Pancreas (tissue), 10 donors: ENCODE measurements around the gene MPDZ. TPM values are rescaled to one million over a fixed set of nuclear protein-coding genes. Genes with fewer than 3 reads are reported as not detected.

ENCODE experiments used
- ATAC-seq, 4 donors: fragments of 200-7000 bp; cut with Tn5 transposase; one replicate each; pipeline versions ENCODE4 v1.8.0 to v1.9.1; 2020; ENCODE audit warnings: mild to moderate bottlenecking in 4 of 4, moderate library complexity in 4 of 4
- DNase-seq, 6 donors: peaks; one replicate each; pipeline ENCODE4 v3.0.0-alpha.2; 2020
- FAIRE-seq: peaks from 2 replicates; lab custom pipeline; 2012; peaks lifted over from hg19 to GRCh38; lab: Jason Lieb, UNC
- H3K27ac ChIP-seq, 4 donors: fragments of 200-600 bp; sonication (generic); 1 replicate in 3 of 4; 2 replicates in 1 of 4; pipeline versions ENCODE4 v1.5.0 to v1.8.0; 2020
- H3K27me3 ChIP-seq, 4 donors: fragments of 200-600 bp; one replicate each; pipeline ENCODE4 v1.8.0; 2021
- H3K36me3 ChIP-seq, 3 donors: fragments of 200-600 bp; sonication (generic) in 1 of 3; one replicate each; pipeline versions ENCODE4 v1.5.0 to v1.8.0; 2020 to 2021
- H3K4me1 ChIP-seq, 3 donors: fragments of 200-600 bp; one replicate each; pipeline ENCODE4 v1.8.0; 2021
- H3K4me3 ChIP-seq, 4 donors: fragments of 200-600 bp; sonication (generic) in 2 of 4; one replicate each; pipeline versions ENCODE4 v1.5.0 to v1.8.0; 2020 to 2021
- H3K9me3 ChIP-seq, 4 donors: fragments of 200-600 bp; one replicate each; pipeline ENCODE4 v1.8.0; 2021
- WGBS, 2 donors: extraction: QIAGEN DNeasy Blood & Tissue Kit; methylation state at CpG; one replicate each; pipeline ENCODE4 v1.1.7; 2013; 5-methylcytosine and 5-hydroxymethylcytosine counted together
- intact Hi-C, 3 donors: fragments of 100-400 bp; cut with DNase I; formaldehyde crosslinking; loops; one replicate each; pipeline versions ENCODE4 v1.11.1 to v1.14.2; 2022
- polyA plus RNA-seq, 2 donors: library from polyadenylated mRNA; stranded (reverse); fragments of 200-250 nt; gene quantifications; one replicate each; pipeline ENCODE4 v1.2.3, GENCODE V29; 2013
- total RNA-seq, 6 donors: library from RNA; stranded (reverse); fragmentation: NEBNext Ultra II Directional in 4 of 6; extraction: Animal tissue kit (Norgen Biotek cat#: 25700) in 4 of 6; gene quantifications; one replicate each; pipeline versions ENCODE4 v1.2.1 to v1.2.4, GENCODE V29; 2021 to 2023
- TF ChIP-seq, protein P1 (sequence below), 4 donors: fragments of 200-600 bp; sonication (generic) in 3 of 4; IDR thresholded peaks; one replicate each; pipeline versions ENCODE4 v1.5.0 to v1.8.0; 2021; ENCODE audit warnings: antibody characterized with exemption in 4 of 4
- donor health status: healthy with polysubstance abuse.
- donor health status: DM: no; HTN: no; CAD: no; lungs with moderate emphysema.
- donor health status: DM: no; HTN: no; CAD: no.
- donor health status: control.
- donor health status: control.
- donor health status: Bipolar disorder and iron deficiency.
- donor health status: DM: yes; HTN: yes; CAD: no.
- donor health status: DM: no; HTN: no; CAD: no.
- donor health status: DM: no; HTN: no; CAD: no.
- donor health status: DM: yes; HTN: yes; CAD: no.

The MPDZ gene
- total and polyA plus RNA-seq, 8 donors = 2.7 to 9.5 (median 4.6) TPM

DNA sequence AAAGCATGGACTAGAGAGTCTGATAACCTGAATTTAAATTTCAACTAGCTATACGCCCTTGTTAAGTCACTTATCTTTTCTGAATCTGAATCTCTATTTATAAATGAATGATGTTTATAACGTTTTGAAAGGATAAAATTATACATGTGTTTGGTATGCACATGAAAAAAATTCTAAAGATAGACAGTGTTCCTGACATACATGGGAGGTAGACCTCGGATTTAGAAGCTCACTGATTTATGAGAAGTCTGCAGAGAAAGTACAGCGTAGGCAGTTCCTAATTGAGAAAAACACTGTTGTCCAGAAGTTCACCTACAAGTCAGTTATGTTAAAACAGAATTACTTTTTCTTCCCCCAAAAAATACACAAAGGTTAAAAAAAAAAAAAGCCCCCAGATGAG, 26.6 kb downstream of the MPDZ start:
- no peaks in the 10 kb centered on the region for H3K27me3 ChIP-seq
- intact Hi-C loops = no loop called here

DNA sequence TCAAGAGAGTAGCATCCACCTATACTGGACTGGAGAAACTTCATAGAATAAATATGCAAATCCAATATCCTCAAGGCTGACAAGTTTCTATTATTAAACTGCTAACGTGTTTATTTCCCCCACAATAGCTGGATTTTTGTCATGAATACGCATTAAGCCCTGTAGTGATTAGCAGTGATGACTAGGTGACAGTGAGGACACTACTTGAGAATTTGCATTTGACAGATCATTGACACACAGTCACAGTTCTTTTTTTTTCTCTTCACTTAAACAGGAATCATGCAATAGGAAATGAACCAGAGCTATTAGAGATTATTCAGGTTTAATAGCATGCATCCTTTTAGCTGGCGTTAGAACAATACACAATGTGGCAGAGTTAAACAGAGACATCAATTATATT, 35.3 kb downstream of the MPDZ start:
- intact Hi-C loops = no loop called here
- Histone ChIP-seq H3K9me3 (no peaks in the 10 kb centered on the region), H3K27me3 (no peaks in the 10 kb centered on the region), H3K27ac (no peak overlapping the region), H3K4me3 (no peak overlapping the region), H3K36me3 (no peaks in the 10 kb centered on the region), H3K4me1 (no peaks in the 10 kb centered on the region)
- DNase-seq (no peak), ATAC-seq (no peak), FAIRE-seq (no peak)
- WGBS, 2 donors = 79 to 88% methylated on average over 3 of the region's 3 CpGs
- TF ChIP-seq, protein P1, sequence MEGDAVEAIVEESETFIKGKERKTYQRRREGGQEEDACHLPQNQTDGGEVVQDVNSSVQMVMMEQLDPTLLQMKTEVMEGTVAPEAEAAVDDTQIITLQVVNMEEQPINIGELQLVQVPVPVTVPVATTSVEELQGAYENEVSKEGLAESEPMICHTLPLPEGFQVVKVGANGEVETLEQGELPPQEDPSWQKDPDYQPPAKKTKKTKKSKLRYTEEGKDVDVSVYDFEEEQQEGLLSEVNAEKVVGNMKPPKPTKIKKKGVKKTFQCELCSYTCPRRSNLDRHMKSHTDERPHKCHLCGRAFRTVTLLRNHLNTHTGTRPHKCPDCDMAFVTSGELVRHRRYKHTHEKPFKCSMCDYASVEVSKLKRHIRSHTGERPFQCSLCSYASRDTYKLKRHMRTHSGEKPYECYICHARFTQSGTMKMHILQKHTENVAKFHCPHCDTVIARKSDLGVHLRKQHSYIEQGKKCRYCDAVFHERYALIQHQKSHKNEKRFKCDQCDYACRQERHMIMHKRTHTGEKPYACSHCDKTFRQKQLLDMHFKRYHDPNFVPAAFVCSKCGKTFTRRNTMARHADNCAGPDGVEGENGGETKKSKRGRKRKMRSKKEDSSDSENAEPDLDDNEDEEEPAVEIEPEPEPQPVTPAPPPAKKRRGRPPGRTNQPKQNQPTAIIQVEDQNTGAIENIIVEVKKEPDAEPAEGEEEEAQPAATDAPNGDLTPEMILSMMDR (IDR thresholded peaks at IDR 0.05) = no peak

More for the DNA sequence above, 26.6 kb downstream of the MPDZ start:
- TF ChIP-seq, protein P1 (IDR thresholded peaks at IDR 0.05) = no peak
- H3K4me1 ChIP-seq = no peaks in the 10 kb centered on the region
- WGBS, 2 donors = 67 to 71% methylated on average over 4 of the region's 4 CpGs
- no peak overlapping the region for H3K27ac ChIP-seq
- ATAC-seq (no peak), DNase-seq (no peak), FAIRE-seq (no peak)
- H3K4me3 ChIP-seq = no peak overlapping the region
- no peaks in the 10 kb centered on the region for H3K9me3 ChIP-seq
- no peaks in the 10 kb centered on the region for H3K36me3 ChIP-seq

DNA sequence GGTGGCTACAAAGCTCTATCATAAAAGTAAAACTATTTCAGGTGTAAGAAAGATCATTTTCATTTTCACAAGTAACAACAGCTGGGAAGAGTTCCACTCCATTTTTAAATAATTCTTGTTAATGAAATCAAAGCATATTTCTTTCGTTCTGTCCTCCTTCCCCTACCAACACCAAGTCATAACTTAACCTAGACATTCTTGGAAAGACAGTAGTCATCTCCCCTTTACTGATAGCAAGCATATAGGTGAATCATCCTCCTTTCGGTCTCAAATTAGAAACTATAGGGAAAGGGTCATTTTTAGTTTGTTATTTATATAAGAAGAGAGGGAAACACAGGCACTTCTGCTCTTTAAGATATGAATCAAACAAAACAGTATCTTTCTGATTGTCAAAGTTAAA, 38.2 kb downstream of the MPDZ start:
- ATAC-seq (no peak), FAIRE-seq (no peak), DNase-seq (no peak)
- intact Hi-C loops = no loop called here
- WGBS, 2 donors = 90 to 99% methylated on average over 2 of the region's 2 CpGs
- TF ChIP-seq, protein P1 (IDR thresholded peaks at IDR 0.05) = no peak
- Histone ChIP-seq H3K4me1 (no peaks in the 10 kb centered on the region), H3K4me3 (no peak overlapping the region), H3K9me3 (no peaks in the 10 kb centered on the region), H3K27ac (no peak overlapping the region), H3K36me3 (no peaks in the 10 kb centered on the region), H3K27me3 (no peaks in the 10 kb centered on the region)

DNA sequence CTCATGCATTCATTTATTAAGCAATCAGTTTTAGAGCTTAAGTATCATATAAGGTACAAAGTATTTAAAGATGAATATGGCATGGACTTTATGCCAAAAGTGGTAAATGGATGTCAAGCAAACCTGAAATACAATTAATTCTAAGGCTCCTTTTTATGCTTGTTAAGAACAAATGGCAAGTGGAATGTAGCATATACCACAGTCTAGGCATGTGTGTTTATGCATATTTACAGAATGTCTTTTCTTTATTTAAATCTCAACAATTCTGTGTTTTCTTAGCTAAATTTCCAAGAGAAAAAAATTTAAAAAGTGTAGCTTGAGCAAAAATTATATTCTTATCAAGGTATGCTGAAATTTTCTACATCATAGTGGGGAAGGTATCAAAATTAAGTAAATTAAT, 39.8 kb downstream of the MPDZ start:
- intact Hi-C loops = no loop called here
- TF ChIP-seq, protein P1 (IDR thresholded peaks at IDR 0.05) = no peak
- Histone ChIP-seq H3K27ac (no peak overlapping the region), H3K36me3 (no peaks in the 10 kb centered on the region), H3K4me1 (no peaks in the 10 kb centered on the region), H3K27me3 (no peaks in the 10 kb centered on the region), H3K4me3 (no peak overlapping the region), H3K9me3 (no peaks in the 10 kb centered on the region)
- FAIRE-seq = no peak
- ATAC-seq = no peak
- DNase-seq = no peak

DNA sequence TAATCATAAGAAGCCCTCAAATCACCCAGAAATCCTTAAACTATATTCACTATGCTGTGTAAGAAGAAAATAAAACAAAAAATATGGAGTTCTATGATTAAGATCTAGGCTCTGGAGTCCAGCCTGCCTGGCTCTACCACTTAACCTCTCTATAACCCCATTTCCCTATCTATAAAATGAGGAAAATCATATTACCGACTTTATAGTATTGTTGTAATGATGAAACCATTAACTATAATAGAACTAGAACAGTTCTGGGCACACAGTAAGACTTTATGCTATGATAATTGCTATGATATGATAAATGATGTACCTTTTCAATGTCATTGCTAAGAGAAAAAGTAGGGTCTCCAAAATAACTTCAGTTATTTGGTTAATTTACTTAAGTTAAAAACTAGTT, 40.3 kb downstream of the MPDZ start:
- WGBS, 2 donors = 78 to 89% methylated on average over 1 of the region's 1 CpG
- intact Hi-C loops = no loop called here
- H3K4me1 ChIP-seq = no peaks in the 10 kb centered on the region
- H3K36me3 ChIP-seq = no peaks in the 10 kb centered on the region
- FAIRE-seq = no peak
- TF ChIP-seq, protein P1 (IDR thresholded peaks at IDR 0.05) = no peak
- H3K27ac ChIP-seq = no peak overlapping the region
- DNase-seq = no peak
- H3K4me3 ChIP-seq = no peak overlapping the region
- no peaks in the 10 kb centered on the region for H3K9me3 ChIP-seq
- H3K27me3 ChIP-seq = no peaks in the 10 kb centered on the region
- no peak for ATAC-seq
